ENCODE measurements around the gene GRIK4. TPM values are rescaled to one million over a fixed set of nuclear protein-coding genes. Genes with fewer than 3 reads are reported as not detected.
"Not testable (repeated sequence)": the region's sequence is repeated elsewhere in the genome, so short reads cannot be mapped to it uniquely, and the experiment has no call there.

GRIK4 gene
- polyA plus RNA-seq, 1 donor from 2014 or later, result not detected

- H3K9me3 Mint-ChIP-seq, result no peaks in the 10 kb centered on the region
- no peak overlapping the region for H3K4me3 Mint-ChIP-seq
- no peaks in the 10 kb centered on the region for H3K4me1 Mint-ChIP-seq
- no peak overlapping the region for H3K27ac Mint-ChIP-seq
- peaks cover 11% of the 10 kb centered on the region for H3K27me3 Mint-ChIP-seq
- peaks cover 4% of the 10 kb centered on the region for H3K36me3 Mint-ChIP-seq
These were observed 232.8 kb downstream of the GRIK4 start for GRCh38 chr11:120744016-120744994.

DNA sequence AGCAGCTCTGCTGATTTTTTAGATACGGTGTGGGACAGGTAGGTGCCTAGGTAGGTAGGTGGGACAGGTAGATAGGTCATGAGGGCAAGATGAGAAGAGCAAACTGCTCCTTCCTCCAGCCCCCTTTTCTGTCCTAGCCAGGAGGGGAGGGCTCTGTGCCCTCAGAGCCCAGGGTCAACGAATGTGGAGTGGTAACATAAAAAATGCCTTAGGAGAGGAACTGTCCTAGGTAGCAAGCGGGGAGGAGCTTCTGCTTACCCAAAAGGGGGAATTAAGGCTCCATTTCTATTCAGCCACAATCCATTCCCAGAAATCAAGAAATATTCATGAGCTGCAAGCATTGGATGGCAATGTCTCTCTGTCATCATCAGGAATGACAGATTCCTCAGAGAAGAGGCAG lies 234.8 kb downstream of the GRIK4 start:
- Mint-ChIP-seq H3K4me3 (no peak overlapping the region), H3K4me1 (no peaks in the 10 kb centered on the region), H3K36me3 (peaks cover 4% of the 10 kb centered on the region), H3K27me3 (peaks cover 10% of the 10 kb centered on the region), H3K9me3 (no peaks in the 10 kb centered on the region), H3K27ac (peak overlapping the region in 1 of 3 donors; percentile 58)

DNA sequence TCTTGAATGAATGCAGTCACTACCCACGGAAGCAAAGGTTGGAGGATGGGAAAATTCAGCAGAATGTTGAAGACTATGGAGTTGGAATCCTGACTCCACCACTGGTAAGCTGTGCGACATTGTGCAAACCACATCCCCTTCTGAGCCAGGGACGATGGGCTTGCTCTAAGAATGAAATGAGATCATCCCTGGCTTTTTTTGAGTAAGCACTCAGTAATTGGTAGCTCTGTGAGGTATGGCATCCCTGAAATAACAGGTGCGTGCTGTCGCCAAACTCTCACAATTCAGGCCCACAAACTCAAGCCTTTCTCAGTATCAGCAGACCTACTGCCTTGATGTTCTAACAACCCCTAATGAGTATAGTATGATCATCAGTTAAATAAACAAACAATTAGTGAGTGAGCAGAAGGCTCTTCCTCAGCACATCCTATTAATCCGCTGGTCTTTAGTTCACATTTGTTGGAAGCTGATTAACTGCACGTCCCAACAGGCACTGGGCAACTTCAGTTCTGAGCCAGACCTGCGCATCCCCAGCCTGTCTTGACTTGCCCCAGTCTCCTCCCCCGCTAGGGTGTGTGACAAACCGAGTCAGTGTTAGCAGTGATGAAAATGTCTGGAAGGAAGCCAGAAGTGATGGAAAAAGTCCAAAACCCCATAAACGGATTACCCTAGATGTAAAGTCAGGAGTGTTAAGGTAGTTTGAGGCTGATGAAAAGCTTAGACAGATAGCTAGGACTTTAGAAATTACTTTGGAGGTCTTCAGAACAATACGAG lies 235.5 kb downstream of the GRIK4 start:
- H3K9me3 Mint-ChIP-seq, result no peaks in the 10 kb centered on the region
- peaks cover 10% of the 10 kb centered on the region for H3K27me3 Mint-ChIP-seq
- H3K4me3 Mint-ChIP-seq, result no peak overlapping the region
- H3K36me3 Mint-ChIP-seq, result peaks cover 4% of the 10 kb centered on the region
- no peak overlapping the region for H3K27ac Mint-ChIP-seq
- H3K4me1 Mint-ChIP-seq, result no peaks in the 10 kb centered on the region

DNA sequence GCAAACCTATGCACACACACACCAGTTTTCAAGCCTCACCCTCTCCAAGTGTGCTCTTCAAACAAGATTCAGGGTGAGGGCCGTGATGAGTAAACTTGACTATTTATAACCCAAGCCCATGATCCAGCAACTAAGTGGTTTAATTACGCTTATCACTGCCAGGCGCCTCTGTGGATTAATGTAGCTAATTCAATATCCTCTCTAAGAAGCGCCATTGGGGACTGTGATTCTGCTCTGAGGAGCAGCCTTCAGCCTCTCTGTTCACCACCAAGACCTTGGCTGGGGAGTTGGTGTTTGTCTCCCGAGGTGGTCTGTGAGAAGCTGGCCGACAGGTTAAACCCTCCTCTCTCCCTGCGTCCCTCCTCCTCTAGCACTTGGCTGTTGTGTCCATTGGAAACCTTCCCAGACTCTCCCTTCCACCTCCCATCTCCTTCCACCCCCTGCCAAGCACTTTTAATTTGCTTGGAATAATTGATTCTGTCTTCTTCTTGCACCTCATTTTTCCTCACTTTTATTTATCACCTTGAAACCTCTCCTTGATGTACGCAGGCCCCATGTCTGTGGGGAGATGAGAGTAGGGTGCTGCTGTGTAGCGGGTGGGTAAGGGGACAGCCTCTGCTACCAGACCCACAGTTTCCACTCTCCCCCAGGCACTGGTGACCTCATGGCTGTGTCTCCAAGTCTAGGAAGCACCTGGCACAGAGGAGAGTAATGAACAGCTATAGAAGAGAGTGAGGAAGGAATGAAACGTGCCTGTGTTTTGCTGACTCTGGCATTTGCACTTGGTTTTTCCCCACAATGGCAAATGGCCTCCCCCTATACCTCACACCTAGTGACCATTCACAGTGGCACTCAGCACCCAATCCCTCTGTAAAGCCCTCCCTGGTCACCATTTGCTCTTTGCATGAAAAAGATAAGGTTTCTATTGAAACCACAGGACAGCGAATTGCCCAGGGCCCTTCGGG lies 236.6 kb downstream of the GRIK4 start:
- H3K9me3 Mint-ChIP-seq, result no peaks in the 10 kb centered on the region
- H3K27ac Mint-ChIP-seq, result no peak overlapping the region

GRCh38 chr11:120749395-120749794 lies 237.8 kb downstream of the GRIK4 start:
- Mint-ChIP-seq H3K4me3 (no peak overlapping the region), H3K4me1 (no peaks in the 10 kb centered on the region), H3K27ac (no peak overlapping the region), H3K27me3 (peaks cover 10% of the 10 kb centered on the region), H3K9me3 (peaks cover 0 to 1% (median 0%) of the 10 kb centered on the region in 3 donors), H3K36me3 (peaks cover 2% of the 10 kb centered on the region)

More for the DNA sequence above, 236.6 kb downstream of the GRIK4 start:
- Mint-ChIP-seq H3K4me1 (no peaks in the 10 kb centered on the region), H3K4me3 (no peak overlapping the region), H3K36me3 (peaks cover 4% of the 10 kb centered on the region), H3K27me3 (peaks cover 10% of the 10 kb centered on the region)

GRCh38 chr11:120750647-120751549 lies 239.3 kb downstream of the GRIK4 start:
- H3K27ac Mint-ChIP-seq, result no peak overlapping the region
- no peaks in the 10 kb centered on the region for H3K36me3 Mint-ChIP-seq
- H3K4me3 Mint-ChIP-seq, result no peak overlapping the region
- H3K9me3 Mint-ChIP-seq, result peaks cover 0 to 1% (median 0%) of the 10 kb centered on the region in 3 donors
- H3K27me3 Mint-ChIP-seq, result peaks cover 1% of the 10 kb centered on the region
- no peaks in the 10 kb centered on the region for H3K4me1 Mint-ChIP-seq

GRCh38 chr11:120751550-120751949 lies 240.0 kb downstream of the GRIK4 start:
- no peak overlapping the region for H3K27ac Mint-ChIP-seq
- no peaks in the 10 kb centered on the region for H3K4me1 Mint-ChIP-seq
- peaks cover 0 to 3% (median 0%) of the 10 kb centered on the region in 3 donors for H3K9me3 Mint-ChIP-seq
- H3K27me3 Mint-ChIP-seq, result peaks cover 4% of the 10 kb centered on the region
- H3K4me3 Mint-ChIP-seq, result no peak overlapping the region
- H3K36me3 Mint-ChIP-seq, result no peaks in the 10 kb centered on the region

GRCh38 chr11:120752668-120753067 lies 241.1 kb downstream of the GRIK4 start:
- no peaks in the 10 kb centered on the region for H3K4me1 Mint-ChIP-seq
- no peak overlapping the region for H3K27ac Mint-ChIP-seq
- peaks cover 4% of the 10 kb centered on the region for H3K27me3 Mint-ChIP-seq
- H3K36me3 Mint-ChIP-seq, result no peaks in the 10 kb centered on the region
- no peak overlapping the region for H3K4me3 Mint-ChIP-seq
- peaks cover 0 to 3% (median 0%) of the 10 kb centered on the region in 3 donors for H3K9me3 Mint-ChIP-seq

GRCh38 chr11:120756931-120757330 lies 245.4 kb downstream of the GRIK4 start:
- no peak overlapping the region for H3K4me3 Mint-ChIP-seq
- H3K9me3 Mint-ChIP-seq, result peaks cover 0 to 3% (median 0%) of the 10 kb centered on the region in 3 donors
- no peaks in the 10 kb centered on the region for H3K4me1 Mint-ChIP-seq
- H3K27ac Mint-ChIP-seq, result no peak overlapping the region
- H3K27me3 Mint-ChIP-seq, result peaks cover 6% of the 10 kb centered on the region
- H3K36me3 Mint-ChIP-seq, result no peaks in the 10 kb centered on the region

- H3K27me3 Mint-ChIP-seq, result peaks cover 10% of the 10 kb centered on the region
- no peaks in the 10 kb centered on the region for H3K4me1 Mint-ChIP-seq
- H3K27ac Mint-ChIP-seq, result no peak overlapping the region
- peaks cover 0 to 4% (median 0%) of the 10 kb centered on the region in 3 donors for H3K9me3 Mint-ChIP-seq
- H3K4me3 Mint-ChIP-seq, result no peak overlapping the region
- H3K36me3 Mint-ChIP-seq, result peaks cover 2% of the 10 kb centered on the region
These were observed 247.5 kb downstream of the GRIK4 start for GRCh38 chr11:120759046-120759445.

DNA sequence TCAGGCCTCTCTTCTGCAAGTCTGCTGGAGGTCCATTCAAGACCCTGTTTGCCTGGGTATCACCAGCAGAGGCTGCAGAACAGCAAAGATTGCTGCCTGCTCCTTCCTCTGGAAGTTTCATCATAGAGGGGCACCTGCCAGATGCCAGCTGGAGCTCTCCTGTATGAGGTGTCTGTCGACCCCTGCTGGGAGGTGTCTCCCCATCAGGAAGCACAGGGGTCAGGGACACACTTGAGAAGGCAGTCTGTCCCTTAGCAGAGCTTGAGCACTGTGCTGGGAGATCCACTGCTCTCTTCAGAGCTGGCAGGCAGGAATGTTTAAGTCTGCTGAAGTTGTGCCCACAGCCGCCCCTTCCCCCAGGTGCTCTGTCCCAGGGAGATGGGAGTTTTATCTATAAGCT lies 254.2 kb downstream of the GRIK4 start:
- Mint-ChIP-seq H3K4me3 (peak overlapping the region in 1 of 4 donors; percentile 36), H3K9me3 (peaks cover 4 to 14% (median 11%) of the 10 kb centered on the region in 3 donors), H3K27me3 (peaks cover 27% of the 10 kb centered on the region)
- H3K36me3 Mint-ChIP-seq, H3K4me1 Mint-ChIP-seq, H3K27ac Mint-ChIP-seq: not testable (repeated sequence)

- H3K4me1 Mint-ChIP-seq, result no peaks in the 10 kb centered on the region
- peaks cover 4 to 14% (median 11%) of the 10 kb centered on the region in 3 donors for H3K9me3 Mint-ChIP-seq
- H3K4me3 Mint-ChIP-seq, result no peak overlapping the region
- H3K36me3 Mint-ChIP-seq, result peaks cover 4% of the 10 kb centered on the region
- peaks cover 29% of the 10 kb centered on the region for H3K27me3 Mint-ChIP-seq
- H3K27ac Mint-ChIP-seq, result no peak overlapping the region
These were observed 254.8 kb downstream of the GRIK4 start for GRCh38 chr11:120766318-120766717.

DNA sequence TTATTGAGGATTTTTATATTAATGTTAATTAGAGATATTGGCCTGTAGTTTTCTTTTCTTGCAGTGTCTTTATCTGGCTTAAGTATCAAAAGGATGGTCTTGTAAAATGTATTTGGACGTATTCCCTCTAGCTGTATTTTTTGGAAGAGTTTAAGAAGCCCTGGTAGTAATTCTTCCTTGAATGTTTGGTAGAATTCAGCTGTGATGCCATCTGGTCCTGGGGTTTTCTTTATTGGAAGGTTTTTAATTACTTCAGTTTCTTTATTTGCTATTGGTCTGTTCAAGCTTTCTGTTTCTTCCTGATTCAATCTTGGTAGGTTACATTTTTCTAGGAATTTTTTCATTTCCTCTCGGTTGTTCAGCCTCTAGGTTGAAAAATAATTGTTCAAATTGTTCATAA lies 257.4 kb downstream of the GRIK4 start:
- H3K4me1 Mint-ChIP-seq, result peaks cover 0 to 3% (median 2%) of the 10 kb centered on the region in 3 donors
- no peak overlapping the region for H3K4me3 Mint-ChIP-seq
- H3K9me3 Mint-ChIP-seq, result peaks cover 8 to 17% (median 9%) of the 10 kb centered on the region in 3 donors
- no peak overlapping the region for H3K27ac Mint-ChIP-seq
- H3K27me3 Mint-ChIP-seq, result peaks cover 41% of the 10 kb centered on the region
- H3K36me3 Mint-ChIP-seq, result peaks cover 1% of the 10 kb centered on the region

Measured in IgD-negative memory B cell (primary cell).